Activated CD8-positive, alpha-beta T cell treated with anti-CD3 and anti-CD28 coated beads for 36 hours (primary cell): ENCODE data around the gene CCL16. TPM values are rescaled to one million over a fixed set of nuclear protein-coding genes. Genes with fewer than 3 reads are reported as not detected.

Experiments used
- ATAC-seq: fragments of 200-7000 bp; cut with Tn5 transposase; one replicate; pipeline ENCODE4 v1.10.0; 2021; ENCODE audit warnings: mild to moderate bottlenecking, moderate library complexity
- CTCF ChIA-PET: fragments of 350-600 bp; sonication (Branson Sonifier 250); formaldehyde crosslinking; loops from one replicate; lab custom pipeline; 2021; ENCODE audit warnings: antibody characterized with exemption; lab: Charles Lee
- POLR2A ChIA-PET: fragments of 350-600 bp; sonication (Branson Sonifier 250); formaldehyde crosslinking; loops from one replicate; lab custom pipeline; 2021; ENCODE audit warnings: antibody characterized with exemption; lab: Charles Lee
- DNase-seq: peaks from one replicate; pipeline ENCODE4 v3.0.0-alpha.2; 2020
- H3K27ac Mint-ChIP-seq: one replicate; pipeline ENCODE4 v1.8.0; 2021; ENCODE audit warnings: mild to moderate bottlenecking, mixed read lengths
- H3K27me3 Mint-ChIP-seq: one replicate; pipeline ENCODE4 v1.8.0; 2021; ENCODE audit warnings: mixed read lengths
- H3K36me3 Mint-ChIP-seq: one replicate; pipeline ENCODE4 v1.8.0; 2021; ENCODE audit warnings: low read depth, mixed read lengths
- H3K4me1 Mint-ChIP-seq: one replicate; pipeline ENCODE4 v1.8.0; 2021; ENCODE audit warnings: low read depth, mixed read lengths
- H3K4me3 Mint-ChIP-seq: one replicate; pipeline ENCODE4 v1.8.0; 2021; ENCODE audit warnings: mild to moderate bottlenecking, moderate library complexity, mixed read lengths
- H3K9me3 Mint-ChIP-seq: one replicate; pipeline ENCODE4 v1.8.0; 2021; ENCODE audit warnings: mixed read lengths
- CTCF ChIP-seq: fragments of 200-600 bp; IDR thresholded peaks from one replicate; pipeline ENCODE4 v1.8.0; 2022; ENCODE audit warnings: antibody characterized with exemption, mild to moderate bottlenecking
- intact Hi-C: fragments of 100-400 bp; cut with micrococcal nuclease; formaldehyde crosslinking; loops from one replicate; pipeline ENCODE4 v1.10.0; 2022
- total RNA-seq, 2 experiments: library from RNA; stranded (reverse); gene quantifications; one replicate each; pipeline ENCODE4 v1.2.3, GENCODE V29; 2021

Gene CCL16
- total RNA-seq, 2 experiments from 2014 or later: not detected

- Mint-ChIP-seq H3K9me3 (no peaks in the 10 kb centered on the region), H3K27me3 (peaks cover 2% of the 10 kb centered on the region), H3K36me3 (no peaks in the 10 kb centered on the region), H3K27ac (no peak overlapping the region), H3K4me1 (no peaks in the 10 kb centered on the region), H3K4me3 (no peak overlapping the region)
- no peak for TF ChIP-seq CTCF
- ChIA-PET CTCF (interaction anchor here (1.7 kb wide), 1 partner anchor 42 kb away, joined by 5 read pairs; no protein-coding TSS in a partner anchor), POLR2A (no interaction called here)
- DNase-seq (no peak), ATAC-seq (no peak)
- intact Hi-C loops: no loop called here
Measured at GRCh38 chr17:36011201-36011600, 29.9 kb upstream of the CCL16 start.

- DNase-seq (peak; percentile 25), ATAC-seq (no peak)
- no peak overlapping the region for H3K4me3 Mint-ChIP-seq
- ChIA-PET POLR2A (no interaction called here), CTCF (interaction anchor here (0.6 to 2.3 kb wide), 8 partner anchors 9 to 139 kb away, joined by 3 to 8 read pairs (median 3); partner anchors contain the start of gene CCL23)
- H3K27me3 Mint-ChIP-seq: peaks cover 2% of the 10 kb centered on the region
- intact Hi-C loops: no loop called here
- H3K4me1 Mint-ChIP-seq: peaks cover 8% of the 10 kb centered on the region
- H3K27ac Mint-ChIP-seq: no peak overlapping the region
- TF ChIP-seq CTCF: peak; percentile 33
- no peaks in the 10 kb centered on the region for H3K9me3 Mint-ChIP-seq
- H3K36me3 Mint-ChIP-seq: no peaks in the 10 kb centered on the region
Measured at GRCh38 chr17:36008998-36009665, 27.8 kb upstream of the CCL16 start.

GRCh38 chr17:36004594-36005108 lies 23.4 kb upstream of the CCL16 start:
- no peak for DNase-seq
- Mint-ChIP-seq H3K4me1 (peaks cover 8% of the 10 kb centered on the region), H3K27me3 (no peaks in the 10 kb centered on the region), H3K9me3 (no peaks in the 10 kb centered on the region), H3K36me3 (no peaks in the 10 kb centered on the region), H3K27ac (no peak overlapping the region), H3K4me3 (no peak overlapping the region)
- intact Hi-C loops: no loop called here
- ChIA-PET POLR2A (interaction anchor here (1.0 kb wide), 1 partner anchor 15 kb away, joined by 3 read pairs; no protein-coding TSS in a partner anchor), CTCF (interaction anchor here (1.1 to 3.1 kb wide), 6 partner anchors 29 to 144 kb away, joined by 3 to 17 read pairs (median 6); no protein-coding TSS in a partner anchor)
- no peak for TF ChIP-seq CTCF
- no peak for ATAC-seq

- H3K9me3 Mint-ChIP-seq: no peaks in the 10 kb centered on the region
Measured at GRCh38 chr17:36002631-36003030, 21.3 kb upstream of the CCL16 start.

More at GRCh38 chr17:36002631-36003030, 21.3 kb upstream of the CCL16 start:
- no peak overlapping the region for H3K4me3 Mint-ChIP-seq
- no peak overlapping the region for H3K27ac Mint-ChIP-seq
- CTCF ChIA-PET: no interaction called here
- H3K36me3 Mint-ChIP-seq: no peaks in the 10 kb centered on the region
- no peak for TF ChIP-seq CTCF
- H3K27me3 Mint-ChIP-seq: no peaks in the 10 kb centered on the region
- DNase-seq: no peak
- intact Hi-C loops: no loop called here
- H3K4me1 Mint-ChIP-seq: peaks cover 8% of the 10 kb centered on the region
- ATAC-seq: no peak
- POLR2A ChIA-PET: no interaction called here
